ENCODE data around the gene TMC6.

DNA sequence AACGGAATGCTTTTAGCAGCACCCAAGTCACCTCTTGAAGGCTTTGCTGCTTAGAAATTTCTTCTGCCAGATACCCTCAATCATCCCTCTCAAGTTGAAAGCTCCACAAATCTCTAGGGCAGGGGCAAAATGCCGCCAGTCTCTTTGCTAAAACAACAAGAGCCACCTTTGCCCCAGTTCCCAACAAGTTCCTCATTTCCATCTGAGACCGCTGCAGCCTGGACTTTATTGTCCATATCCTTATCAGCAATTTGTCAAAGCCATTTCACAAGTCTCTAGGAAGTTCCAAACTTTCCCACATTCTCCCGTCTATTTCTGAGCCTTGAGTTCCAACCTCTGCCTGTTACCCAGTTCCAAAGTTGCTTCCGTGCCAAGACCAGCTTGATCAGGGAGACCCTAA is 27.4 kb downstream of the TMC6 start:
- TF ChIP-seq, protein P1, sequence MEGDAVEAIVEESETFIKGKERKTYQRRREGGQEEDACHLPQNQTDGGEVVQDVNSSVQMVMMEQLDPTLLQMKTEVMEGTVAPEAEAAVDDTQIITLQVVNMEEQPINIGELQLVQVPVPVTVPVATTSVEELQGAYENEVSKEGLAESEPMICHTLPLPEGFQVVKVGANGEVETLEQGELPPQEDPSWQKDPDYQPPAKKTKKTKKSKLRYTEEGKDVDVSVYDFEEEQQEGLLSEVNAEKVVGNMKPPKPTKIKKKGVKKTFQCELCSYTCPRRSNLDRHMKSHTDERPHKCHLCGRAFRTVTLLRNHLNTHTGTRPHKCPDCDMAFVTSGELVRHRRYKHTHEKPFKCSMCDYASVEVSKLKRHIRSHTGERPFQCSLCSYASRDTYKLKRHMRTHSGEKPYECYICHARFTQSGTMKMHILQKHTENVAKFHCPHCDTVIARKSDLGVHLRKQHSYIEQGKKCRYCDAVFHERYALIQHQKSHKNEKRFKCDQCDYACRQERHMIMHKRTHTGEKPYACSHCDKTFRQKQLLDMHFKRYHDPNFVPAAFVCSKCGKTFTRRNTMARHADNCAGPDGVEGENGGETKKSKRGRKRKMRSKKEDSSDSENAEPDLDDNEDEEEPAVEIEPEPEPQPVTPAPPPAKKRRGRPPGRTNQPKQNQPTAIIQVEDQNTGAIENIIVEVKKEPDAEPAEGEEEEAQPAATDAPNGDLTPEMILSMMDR (IDR thresholded peaks at IDR 0.05): no peak
- TF ChIP-seq POLR2AphosphoS5 (IDR thresholded peaks at IDR 0.05): no peak

All from breast epithelium (tissue), 3 donors.